Nephron progenitor cell (in vitro differentiated cells): Measurements from ENCODE around the gene PALLD.

ENCODE experiments used
- DNase-seq: peaks from one replicate; pipeline ENCODE4 v3.0.0; 2021
- H3K27ac Mint-ChIP-seq: 2 replicates; pipeline ENCODE4 v1.8.0; 2021; ENCODE audit warnings: mild to moderate bottlenecking, moderate library complexity, mixed read lengths
- H3K27me3 Mint-ChIP-seq: 2 replicates; pipeline ENCODE4 v1.8.0; 2021; ENCODE audit warnings: mild to moderate bottlenecking, low read depth, mixed read lengths; ENCODE audit not compliant: poor library complexity
- H3K36me3 Mint-ChIP-seq: 2 replicates; pipeline ENCODE4 v1.8.0; 2021; ENCODE audit warnings: low read depth, mixed read lengths
- H3K4me1 Mint-ChIP-seq: 2 replicates; pipeline ENCODE4 v1.8.0; 2021; ENCODE audit warnings: mixed read lengths
- H3K4me3 Mint-ChIP-seq: 2 replicates; pipeline ENCODE4 v1.8.0; 2021; ENCODE audit warnings: mild to moderate bottlenecking, moderate library complexity, mixed read lengths
- H3K9me3 Mint-ChIP-seq: 2 replicates; pipeline ENCODE4 v1.8.0; 2021; ENCODE audit warnings: mild to moderate bottlenecking, moderate library complexity, mixed read lengths
- TF ChIP-seq, protein P1 (sequence below): fragments of 200-600 bp; sonication (generic); IDR thresholded peaks from 2 replicates; pipeline ENCODE4 v1.5.0; 2021; ENCODE audit warnings: antibody characterized with exemption

PALLD gene

GRCh38 chr4:168628251-168628650 lies 131.4 kb downstream of the PALLD start:
- Mint-ChIP-seq H3K4me1 (peaks cover 41% of the 10 kb centered on the region), H3K9me3 (no peaks in the 10 kb centered on the region), H3K27me3 (no peaks in the 10 kb centered on the region), H3K36me3 (no peaks in the 10 kb centered on the region), H3K27ac (peak overlapping the region; percentile 6), H3K4me3 (no peak overlapping the region)
- DNase-seq: no peak
- TF ChIP-seq, protein P1, sequence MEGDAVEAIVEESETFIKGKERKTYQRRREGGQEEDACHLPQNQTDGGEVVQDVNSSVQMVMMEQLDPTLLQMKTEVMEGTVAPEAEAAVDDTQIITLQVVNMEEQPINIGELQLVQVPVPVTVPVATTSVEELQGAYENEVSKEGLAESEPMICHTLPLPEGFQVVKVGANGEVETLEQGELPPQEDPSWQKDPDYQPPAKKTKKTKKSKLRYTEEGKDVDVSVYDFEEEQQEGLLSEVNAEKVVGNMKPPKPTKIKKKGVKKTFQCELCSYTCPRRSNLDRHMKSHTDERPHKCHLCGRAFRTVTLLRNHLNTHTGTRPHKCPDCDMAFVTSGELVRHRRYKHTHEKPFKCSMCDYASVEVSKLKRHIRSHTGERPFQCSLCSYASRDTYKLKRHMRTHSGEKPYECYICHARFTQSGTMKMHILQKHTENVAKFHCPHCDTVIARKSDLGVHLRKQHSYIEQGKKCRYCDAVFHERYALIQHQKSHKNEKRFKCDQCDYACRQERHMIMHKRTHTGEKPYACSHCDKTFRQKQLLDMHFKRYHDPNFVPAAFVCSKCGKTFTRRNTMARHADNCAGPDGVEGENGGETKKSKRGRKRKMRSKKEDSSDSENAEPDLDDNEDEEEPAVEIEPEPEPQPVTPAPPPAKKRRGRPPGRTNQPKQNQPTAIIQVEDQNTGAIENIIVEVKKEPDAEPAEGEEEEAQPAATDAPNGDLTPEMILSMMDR: no peak

DNA sequence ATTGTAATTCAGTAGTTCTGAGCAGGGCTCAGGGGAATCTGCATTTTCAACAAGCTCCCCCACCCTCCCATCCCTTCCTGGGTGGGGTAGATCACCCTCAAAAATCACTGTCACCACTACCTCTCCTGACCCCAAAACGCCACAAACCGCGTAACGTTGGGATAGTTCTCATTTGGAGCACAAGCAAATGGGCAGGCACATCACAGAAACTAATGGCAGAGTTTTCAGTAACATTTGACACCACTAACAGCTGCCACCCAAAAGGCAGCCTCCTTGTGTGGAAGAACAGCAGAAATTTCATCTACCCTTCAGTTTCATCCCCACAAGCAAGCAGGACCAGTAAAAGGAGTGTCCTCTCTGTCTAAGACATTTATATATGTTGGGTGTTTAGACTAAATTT lies 132.7 kb downstream of the PALLD start:
- Mint-ChIP-seq H3K27me3 (no peaks in the 10 kb centered on the region), H3K4me1 (peaks cover 54% of the 10 kb centered on the region), H3K36me3 (no peaks in the 10 kb centered on the region), H3K4me3 (no peak overlapping the region), H3K27ac (peak overlapping the region; percentile 59), H3K9me3 (no peaks in the 10 kb centered on the region)
- DNase-seq: no peak
- TF ChIP-seq, protein P1: no peak

DNA sequence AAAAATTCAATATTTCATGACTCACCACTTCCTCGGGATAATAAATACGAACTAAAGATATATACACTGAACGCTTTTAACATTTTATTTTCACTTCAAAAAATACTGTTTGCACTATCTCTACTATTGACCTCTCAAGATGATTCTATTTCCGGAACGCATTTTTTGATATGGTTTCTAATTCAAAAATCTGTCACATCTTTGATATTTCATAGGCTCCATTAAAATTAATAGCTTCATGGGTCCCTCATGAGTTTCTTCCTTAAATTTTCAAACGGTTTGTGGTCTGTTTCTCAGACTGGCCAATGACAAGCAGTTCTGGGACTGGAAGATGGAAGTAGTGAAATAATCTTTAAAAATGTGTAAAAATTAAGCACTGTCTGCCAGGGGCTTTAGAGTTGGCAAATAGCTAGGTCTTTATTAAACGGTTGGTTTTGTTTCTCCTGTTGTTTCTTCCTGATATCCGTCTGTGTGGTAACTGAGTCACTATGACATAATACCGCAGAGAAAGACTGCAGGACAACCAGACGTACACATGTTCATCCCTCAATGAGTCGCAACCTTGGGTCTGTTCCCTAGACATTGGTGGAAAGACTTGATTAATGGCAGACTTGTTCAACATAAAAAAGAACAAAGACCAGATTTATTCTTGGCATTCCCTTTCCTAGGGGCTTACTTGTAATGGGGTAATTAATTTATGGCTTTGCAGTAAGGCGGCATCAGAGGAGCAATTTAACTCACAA lies 133.8 kb downstream of the PALLD start:
- TF ChIP-seq, protein P1: no peak
- H3K4me1 Mint-ChIP-seq: peaks cover 65% of the 10 kb centered on the region
- H3K4me3 Mint-ChIP-seq: peak overlapping the region; percentile 97
- peak overlapping the region; percentile 92 for H3K27ac Mint-ChIP-seq
- H3K9me3 Mint-ChIP-seq: no peaks in the 10 kb centered on the region
- no peak for DNase-seq
- H3K36me3 Mint-ChIP-seq: no peaks in the 10 kb centered on the region
- H3K27me3 Mint-ChIP-seq: no peaks in the 10 kb centered on the region

GRCh38 chr4:168631241-168632162 lies 134.7 kb downstream of the PALLD start:
- Mint-ChIP-seq H3K27me3 (no peaks in the 10 kb centered on the region), H3K27ac (peak overlapping the region; percentile 92), H3K4me3 (peak overlapping the region; percentile 97), H3K9me3 (no peaks in the 10 kb centered on the region), H3K36me3 (no peaks in the 10 kb centered on the region), H3K4me1 (peaks cover 71% of the 10 kb centered on the region)
- TF ChIP-seq, protein P1: no peak
- DNase-seq: peak; percentile 83

DNA sequence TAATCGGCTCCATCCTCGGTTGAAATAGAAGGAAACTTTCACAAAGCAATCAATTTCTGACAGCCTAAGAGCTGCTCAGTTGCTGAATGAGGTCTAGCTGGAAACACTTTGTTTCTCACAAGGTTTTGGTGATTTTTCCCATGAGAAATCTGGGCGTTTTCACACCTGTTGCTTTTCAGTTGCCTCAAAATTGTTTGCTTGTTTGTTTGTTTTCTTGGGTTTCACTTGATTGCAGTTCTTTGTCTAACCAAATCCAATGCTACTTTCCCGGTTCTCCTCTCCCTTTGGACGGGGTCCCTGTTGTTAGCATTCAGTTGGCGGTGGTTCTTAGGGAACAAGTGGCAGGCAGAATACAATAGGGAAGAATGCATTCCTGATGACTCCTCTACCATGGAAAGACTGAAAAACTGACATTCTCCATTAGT lies 135.5 kb downstream of the PALLD start:
- TF ChIP-seq, protein P1: no peak
- Mint-ChIP-seq H3K27ac (peak overlapping the region; percentile 92), H3K4me3 (peak overlapping the region; percentile 97), H3K4me1 (peaks cover 77% of the 10 kb centered on the region), H3K9me3 (no peaks in the 10 kb centered on the region), H3K36me3 (no peaks in the 10 kb centered on the region), H3K27me3 (no peaks in the 10 kb centered on the region)
- DNase-seq: no peak
